H1 (cell line): ENCODE measurements around the gene TBC1D23. TPM values are rescaled to one million over a fixed set of nuclear protein-coding genes. Genes with fewer than 3 reads are reported as not detected.

Experiments
- CTCF ChIA-PET: fragments of 300-600 bp; sonication (Branson Sonifier 250); formaldehyde crosslinking; loops from one replicate; lab custom pipeline; 2021; ENCODE audit not compliant: partially characterized antibody; lab: Charles Lee
- POLR2A ChIA-PET: fragments of 300-600 bp; sonication (Branson Sonifier 250); formaldehyde crosslinking; loops from one replicate; lab custom pipeline; 2021; ENCODE audit warnings: inconsistent platforms; ENCODE audit not compliant: partially characterized antibody; lab: Charles Lee
- DNase-seq, 2 experiments: peaks; one replicate each; pipeline versions ENCODE4 v3.0.0 to v3.0.0-alpha.2; 2010 to 2022; ENCODE audit warnings: low spot score in 2 of 2, low read depth in 1 of 2, mixed read lengths in 1 of 2
- FAIRE-seq: peaks from 2 replicates; lab custom pipeline; 2011; peaks lifted over from hg19 to GRCh38; lab: Jason Lieb, UNC
- H2AFZ ChIP-seq: 2 replicates; pipeline ENCODE4 v1.8.1; 2012; ENCODE audit warnings: low read length, inconsistent platforms
- H2AK5ac ChIP-seq: 2 replicates; pipeline ENCODE4 v1.6.1; 2013; ENCODE audit warnings: low read depth, low read length
- H2BK120ac ChIP-seq: replicated peaks from 2 replicates; pipeline ENCODE3; 2013; ENCODE audit warnings: low read depth, low read length, inconsistent platforms
- H2BK12ac ChIP-seq: 2 replicates; pipeline ENCODE4 v1.6.1; 2013; ENCODE audit warnings: low read depth, low read length
- H2BK15ac ChIP-seq: 2 replicates; pipeline ENCODE4 v1.6.1; 2013; ENCODE audit warnings: low read length
- H2BK20ac ChIP-seq: 2 replicates; pipeline ENCODE4 v1.6.1; 2013; ENCODE audit warnings: low read length
- H2BK5ac ChIP-seq: 2 replicates; pipeline ENCODE4 v1.6.1; 2013; ENCODE audit warnings: low read depth, low read length
- H3K14ac ChIP-seq: 2 replicates; pipeline ENCODE4 v1.6.1; 2013; ENCODE audit warnings: inconsistent platforms; ENCODE audit not compliant: insufficient read length
- H3K18ac ChIP-seq: 2 replicates; pipeline ENCODE4 v1.6.1; 2013; ENCODE audit warnings: low read length; ENCODE audit errors: extremely low read depth
- H3K23ac ChIP-seq: 2 replicates; pipeline ENCODE4 v1.6.1; 2013; ENCODE audit warnings: inconsistent platforms; ENCODE audit not compliant: insufficient read length
- H3K23me2 ChIP-seq: 2 replicates; pipeline ENCODE4 v1.6.1; 2013; ENCODE audit warnings: low read depth, low read length
- H3K27ac ChIP-seq: 2 replicates; pipeline ENCODE4 v1.6.1; 2011; ENCODE audit warnings: low read depth, low read length, inconsistent platforms
- H3K27me3 ChIP-seq, 4 experiments: replicated peaks in 1 of 4; 1 replicate in 1 of 4; 2 replicates in 3 of 4; pipeline versions ENCODE4 v1.6.1 to v1.8.1; 2011 to 2013; ENCODE audit warnings: low read length in 3 of 4, mild to moderate bottlenecking in 3 of 4, inconsistent platforms in 2 of 4, mixed read lengths in 2 of 4, moderate library complexity in 1 of 4; ENCODE audit not compliant: control insufficient read depth in 3 of 4, insufficient read depth in 3 of 4; ENCODE audit errors: extremely low read depth in 1 of 4
- H3K36me3 ChIP-seq, 4 experiments: 2 replicates each; pipeline versions ENCODE4 v1.6.1 to v1.8.1; 2011 to 2013; ENCODE audit warnings: mild to moderate bottlenecking in 4 of 4, low read length in 3 of 4, moderate library complexity in 2 of 4, control low read depth in 1 of 4, inconsistent platforms in 1 of 4; ENCODE audit not compliant: insufficient read depth in 4 of 4, control insufficient read depth in 2 of 4
- H3K4ac ChIP-seq: replicated peaks from 2 replicates; pipeline ENCODE3; 2013; ENCODE audit warnings: low read length, low read depth, mixed read lengths, inconsistent platforms; ENCODE audit not compliant: insufficient read length
- H3K4me1 ChIP-seq, 4 experiments: replicated peaks in 1 of 4; 1 replicate in 1 of 4; 2 replicates in 3 of 4; pipeline versions ENCODE4 v1.6.1 to v1.8.1; 2011 to 2013; ENCODE audit warnings: low read length in 3 of 4, inconsistent platforms in 2 of 4, mixed read lengths in 1 of 4; ENCODE audit not compliant: insufficient read depth in 4 of 4, control insufficient read depth in 3 of 4
- H3K4me2 ChIP-seq, 2 experiments: 2 replicates each; pipeline versions ENCODE4 v1.6.1 to v1.8.1; 2011 to 2013; ENCODE audit warnings: low read depth in 2 of 2, low read length in 2 of 2, control low read depth in 1 of 2, inconsistent platforms in 1 of 2, mild to moderate bottlenecking in 1 of 2; ENCODE audit not compliant: insufficient read depth in 1 of 2
- H3K4me3 ChIP-seq, 4 experiments: fragments of 200-600, 300-600 bp in 1 of 4; sonication (generic), shearing (Covaris generic), sonication (Bioruptor Twin) in 1 of 4; 2 replicates each; pipeline versions ENCODE4 v1.5.1 to v1.8.1; 2011 to 2016; ENCODE audit warnings: low read length in 4 of 4, low read depth in 3 of 4, control low read depth in 2 of 4, inconsistent platforms in 2 of 4, mild to moderate bottlenecking in 2 of 4, mixed read lengths in 1 of 4, moderate library complexity in 1 of 4; ENCODE audit not compliant: insufficient read depth in 2 of 4; ENCODE audit errors: extremely low read depth in 1 of 4
- H3K56ac ChIP-seq: replicated peaks from 2 replicates; pipeline ENCODE3; 2013; ENCODE audit warnings: low read depth, mild to moderate bottlenecking, mixed read lengths, low read length, inconsistent platforms; ENCODE audit not compliant: insufficient read length
- H3K79me1 ChIP-seq: 2 replicates; pipeline ENCODE4 v1.6.1; 2013; ENCODE audit warnings: low read depth, low read length, control low read depth
- H3K79me2 ChIP-seq, 2 experiments: 2 replicates each; pipeline versions ENCODE4 v1.6.1 to v1.8.1; 2012 to 2013; ENCODE audit warnings: low read length in 2 of 2, mild to moderate bottlenecking in 2 of 2, inconsistent platforms in 1 of 2; ENCODE audit not compliant: insufficient read depth in 2 of 2, control insufficient read depth in 1 of 2
- H3K9ac ChIP-seq, 4 experiments: replicated peaks in 1 of 4; 1 replicate in 1 of 4; 2 replicates in 3 of 4; pipeline versions ENCODE4 v1.6.1 to v1.8.1; 2011 to 2013; ENCODE audit warnings: low read depth in 3 of 4, low read length in 3 of 4, control low read depth in 2 of 4, mild to moderate bottlenecking in 2 of 4, moderate library complexity in 2 of 4, inconsistent platforms in 1 of 4; ENCODE audit errors: extremely low read depth in 1 of 4
- H3K9me3 ChIP-seq, 2 experiments: 2 replicates each; pipeline versions ENCODE4 v1.6.1 to v1.8.1; 2012 to 2013; ENCODE audit warnings: mild to moderate bottlenecking in 2 of 2, moderate library complexity in 2 of 2, control low read depth in 1 of 2, inconsistent platforms in 1 of 2, low read depth in 1 of 2, low read length in 1 of 2, mixed read lengths in 1 of 2; ENCODE audit not compliant: insufficient read depth in 2 of 2
- H4K20me1 ChIP-seq, 2 experiments: replicated peaks in 1 of 2; 2 replicates each; pipeline versions ENCODE3 to v1.8.1; 2011 to 2013; ENCODE audit warnings: inconsistent platforms in 2 of 2, low read length in 2 of 2, mild to moderate bottlenecking in 1 of 2; ENCODE audit not compliant: insufficient read depth in 2 of 2, control insufficient read depth in 1 of 2
- H4K5ac ChIP-seq: 2 replicates; pipeline ENCODE4 v1.6.1; 2013; ENCODE audit warnings: low read length, low read depth, mixed read lengths, inconsistent platforms; ENCODE audit not compliant: insufficient read length
- H4K8ac ChIP-seq: 2 replicates; pipeline ENCODE4 v1.8.0; 2013; ENCODE audit warnings: mild to moderate bottlenecking, moderate library complexity, low read length, inconsistent platforms; ENCODE audit not compliant: insufficient read depth; ENCODE audit errors: extremely low read depth
- H4K91ac ChIP-seq: replicated peaks from 2 replicates; pipeline ENCODE3; 2013; ENCODE audit warnings: low read length, mixed read lengths, inconsistent platforms; ENCODE audit not compliant: insufficient read length
- BCL11A ChIP-seq, 2 experiments: IDR thresholded peaks; one replicate each; pipeline ENCODE4 v1.6.1; 2011; ENCODE audit warnings: low read depth in 2 of 2, low read length in 2 of 2, mild to moderate bottlenecking in 2 of 2
- CTBP2 ChIP-seq: IDR thresholded peaks from 2 replicates; pipeline ENCODE4 v1.7.0; 2011; ENCODE audit warnings: borderline replicate concordance, mild to moderate bottlenecking, moderate library complexity, mixed read lengths, low read length; ENCODE audit not compliant: insufficient read depth, insufficient read length
- CTCF ChIP-seq, 3 experiments: IDR thresholded peaks; 1 replicate in 2 of 3; 2 replicates in 1 of 3; pipeline versions ENCODE4 v1.5.1 to v1.6.1; 2011; ENCODE audit warnings: low read length in 3 of 3, mild to moderate bottlenecking in 3 of 3, inconsistent platforms in 2 of 3, low read depth in 1 of 3, moderate library complexity in 1 of 3; ENCODE audit not compliant: insufficient read depth in 1 of 3; ENCODE audit errors: control extremely low read depth in 1 of 3
- PHF8 ChIP-seq: fragments of 200-600 bp; sonication (generic); conservative IDR thresholded peaks from 2 replicates; pipeline ENCODE4 v1.7.1; 2012; ENCODE audit warnings: low read depth, mild to moderate bottlenecking, inconsistent platforms, low read length, moderate library complexity
- SAP30 ChIP-seq: fragments of 300-600 bp; sonication (generic); IDR thresholded peaks from 2 replicates; pipeline ENCODE4 v1.7.1; 2012; ENCODE audit warnings: low read length, moderate library complexity, mild to moderate bottlenecking, inconsistent platforms; ENCODE audit not compliant: insufficient read depth, insufficient replicate concordance
- TCF12 ChIP-seq: IDR thresholded peaks from 2 replicates; pipeline ENCODE4 v1.6.1; 2011; ENCODE audit warnings: low read depth, mild to moderate bottlenecking, low read length
- USF2 ChIP-seq: IDR thresholded peaks from 2 replicates; pipeline ENCODE4 v1.6.1; 2011; ENCODE audit warnings: low read length, improper control_type of control experiment
- WGBS, 2 experiments: shearing (Covaris generic) in 1 of 2; methylation state at CpG; one replicate each; pipeline versions ENCODE4 v1.1.6 to v1.1.7; 2013 to 2015; ENCODE audit warnings: low lambda C conversion rate in 2 of 2, mixed read lengths in 2 of 2, inconsistent platforms in 1 of 2, low coverage in 1 of 2, missing lambda C conversion rate in 1 of 2; ENCODE audit not compliant: insufficient replicate concordance in 2 of 2, insufficient coverage in 1 of 2, insufficient read length in 1 of 2; ENCODE audit errors: extremely low coverage in 1 of 2, missing lambda C conversion rate in 1 of 2; 5-methylcytosine and 5-hydroxymethylcytosine counted together
- polyA plus RNA-seq, 7 experiments: library from polyadenylated mRNA; depleted of rRNA in 3 of 7; stranded (reverse) in 5 of 7; unstranded in 2 of 7; fragments of >200 nt in 5 of 7; fragments of 200-250 nt in 2 of 7; gene quantifications; 1 replicate in 5 of 7; 2 replicates in 1 of 7; 4 replicates in 1 of 7; pipeline versions ENCODE4 v1.2.1 to v1.2.3, GENCODE V29; 2011 to 2013; ENCODE audit warnings: missing spikeins in 2 of 7, mixed read lengths in 2 of 7
- total RNA-seq: library from RNA; stranded (reverse); fragmentation: NEBNext Ultra II Directional; extraction: Animal tissue kit (Norgen Biotek cat#: 25700); gene quantifications from 2 replicates; pipeline ENCODE4 v1.2.1, GENCODE V29; 2021

The TBC1D23 gene
- total and polyA plus RNA-seq, 2 of the 8 experiments (the other 6 are each of a cell fraction or from before 2014, with no cell fraction given), result 6.4 to 29.3 TPM

DNA sequence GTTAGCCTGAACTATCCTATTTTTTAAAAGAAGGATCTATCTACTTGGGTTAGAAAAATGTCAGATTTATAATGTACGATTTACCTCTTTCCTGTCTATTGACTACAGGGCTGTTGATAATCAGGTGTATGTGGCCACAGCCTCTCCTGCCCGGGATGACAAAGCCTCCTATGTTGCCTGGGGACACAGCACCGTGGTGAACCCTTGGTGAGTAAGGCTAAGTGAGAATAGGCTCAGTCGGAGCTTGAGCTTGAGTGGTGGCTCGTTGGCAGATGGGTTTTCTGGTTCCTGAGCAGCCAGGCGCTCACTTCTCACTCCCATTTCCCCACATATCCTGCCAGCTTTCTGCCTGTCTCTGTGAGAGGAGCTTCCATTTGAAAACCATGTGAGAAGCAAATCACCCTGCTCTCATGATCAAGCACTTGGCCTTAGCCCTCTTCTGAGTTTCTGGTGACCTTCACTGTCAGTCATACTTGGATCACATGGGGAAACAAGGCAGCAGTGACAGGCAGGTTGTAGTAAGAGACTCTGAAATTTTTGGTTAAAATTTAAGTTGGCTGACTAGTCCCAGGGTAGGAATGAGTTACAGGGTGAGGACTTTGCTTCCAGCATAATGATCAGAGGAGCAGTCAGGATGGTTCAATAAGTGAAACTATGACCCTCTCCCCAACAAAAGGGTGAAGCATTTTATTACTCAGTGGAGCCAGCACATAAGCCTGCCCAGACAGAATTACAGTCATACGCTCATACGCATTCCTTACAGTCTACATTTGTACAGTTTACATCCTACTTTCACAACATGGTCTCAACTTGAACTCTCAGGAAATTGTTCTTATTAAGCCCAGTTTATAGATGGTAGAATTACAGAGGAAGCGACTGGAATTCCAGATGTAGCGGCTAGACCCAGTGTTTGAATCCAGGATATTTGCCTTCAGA lies 91.8 kb downstream of the TBC1D23 start:
- Histone ChIP-seq H2BK15ac (no peak overlapping the region), H3K14ac (no peak overlapping the region), H3K4me3 (no peak overlapping the region), H3K23ac (no peak overlapping the region), H3K27ac (no peak overlapping the region), H2AK5ac (no peak overlapping the region), H3K9me3 (no peaks in the 10 kb centered on the region), H2AFZ (no peak overlapping the region), H2BK12ac (no peak overlapping the region), H2BK120ac (no peak overlapping the region), H3K56ac (no peak overlapping the region), H3K79me2 (no peaks in the 10 kb centered on the region), H2BK5ac (no peak overlapping the region), H3K23me2 (no peaks in the 10 kb centered on the region), H4K91ac (no peak overlapping the region), H4K5ac (no peak overlapping the region), H3K9ac (no peak overlapping the region), H3K4ac (no peak overlapping the region), H3K36me3 (peaks cover 0 to 9% (median 1%) of the 10 kb centered on the region in 4 experiments; a peak in 3 of 8 replicates), H3K18ac (no peak overlapping the region), H4K20me1 (no peaks in the 10 kb centered on the region), H3K27me3 (no peaks in the 10 kb centered on the region), H3K79me1 (no peaks in the 10 kb centered on the region), H2BK20ac (no peak overlapping the region), H3K4me2 (no peak overlapping the region), H4K8ac (peak overlapping the region; percentile 63; the same call in 1 of the 2 replicates), H3K4me1 (no peaks in the 10 kb centered on the region)
- no peak for FAIRE-seq
- ChIA-PET POLR2A (interaction anchor here (1.7 kb wide), 1 partner anchor 14 kb away, joined by 5 read pairs; no protein-coding TSS in a partner anchor), CTCF (no interaction called here)
- 90% methylated on average over 10 of the region's 10 CpGs; no CpG with 5 or more reads in 1 of the 2 experiments for WGBS, 2 experiments
- DNase-seq, result no peak
- TF ChIP-seq USF2, result no peak
- no peak for TF ChIP-seq SAP30
- TF ChIP-seq CTBP2, result no peak
- no peak for TF ChIP-seq BCL11A (IDR thresholded peaks at IDR 0.05; ENCODE audit: low read depth in 2 of 2, low read length in 2 of 2)
- no peak for TF ChIP-seq TCF12
- TF ChIP-seq CTCF (IDR thresholded peaks at IDR 0.05; ENCODE audit: control extremely low read depth in 1 of 3, insufficient read depth in 1 of 3, low read depth in 1 of 3, low read length in 3 of 3), result no peak
- TF ChIP-seq PHF8, result no peak
